ENCODE results near the gene TLE2. TPM values are rescaled to one million over a fixed set of nuclear protein-coding genes. Genes with fewer than 3 reads are reported as not detected.
A peak's percentile ranks its signal among the peaks of the same experiment; 100 is the strongest.

Gene TLE2
- polyA plus RNA-seq, 2 of the 4 experiments (the other 2 are of a cell fraction), result 2.1 to 2.6 TPM

DNA sequence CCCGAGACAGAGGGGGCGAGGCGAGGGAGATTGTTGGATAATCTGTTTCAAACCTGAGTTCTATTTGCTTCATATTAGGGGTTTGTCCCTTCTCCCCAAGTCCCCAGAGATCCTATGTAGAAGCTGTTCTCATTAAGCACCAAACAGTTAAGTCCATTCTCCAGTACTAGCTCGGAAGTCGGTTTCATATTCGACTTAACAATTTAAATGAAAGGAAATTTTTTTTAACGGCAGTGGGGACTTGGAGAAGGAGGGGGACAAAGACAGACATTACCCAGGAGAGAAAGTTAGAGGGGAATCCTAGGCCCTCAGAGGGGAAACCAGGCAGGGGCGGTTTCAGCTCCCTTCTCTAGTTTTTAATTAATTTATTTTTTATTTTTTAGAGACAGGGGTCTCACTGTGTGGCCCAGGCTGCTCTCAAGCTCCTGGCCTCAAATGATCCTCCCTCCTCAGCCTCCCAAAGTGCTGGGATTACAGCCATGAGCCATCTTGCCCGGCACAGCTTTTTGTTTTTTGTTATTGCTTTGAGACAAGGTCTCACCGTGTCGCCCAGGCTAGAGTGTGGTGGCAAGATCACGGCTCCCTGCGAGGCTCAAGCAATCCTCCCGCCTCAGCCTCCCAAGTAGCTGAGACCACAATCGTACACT lies 13.7 kb upstream of the TLE2 start:
- no peaks in the 10 kb centered on the region for H3K9me3 ChIP-seq
- no peak for FAIRE-seq

GRCh38 chr19:3041761-3042620 lies 12.9 kb upstream of the TLE2 start:
- Histone ChIP-seq H3K4me2 (no peak overlapping the region), H3K4me1 (0 out of 3 replicates have a peak, but pooled peaks cover 3% of the 10 kb centered on the region), H3K4me3 (no peak overlapping the region), H3K27ac (peak overlapping the region in 1 of 2 experiments; percentile 28; a peak in 1 of 6 replicates), H3K9me3 (no peaks in the 10 kb centered on the region)
- no peak for ATAC-seq
- POLR2A ChIA-PET, result no interaction called here
- TF ChIP-seq NPAS2 (CRISPR knock-in tag; IDR thresholded peaks at IDR 0.05; ENCODE audit: borderline replicate concordance) (no peak), SREBF2 (IDR thresholded peaks at IDR 0.05) (no peak), SMC3 (IDR thresholded peaks at IDR 0.05) (no peak), ZSCAN20 (CRISPR knock-in tag; IDR thresholded peaks at IDR 0.05) (no peak), ESRRA (IDR thresholded peaks at IDR 0.05; ENCODE audit: borderline replicate concordance, low read length) (no peak), MAZ (IDR thresholded peaks at IDR 0.05; ENCODE audit: borderline replicate concordance, low read depth, low read length) (no peak)
- TF ChIP-seq, protein P1, sequence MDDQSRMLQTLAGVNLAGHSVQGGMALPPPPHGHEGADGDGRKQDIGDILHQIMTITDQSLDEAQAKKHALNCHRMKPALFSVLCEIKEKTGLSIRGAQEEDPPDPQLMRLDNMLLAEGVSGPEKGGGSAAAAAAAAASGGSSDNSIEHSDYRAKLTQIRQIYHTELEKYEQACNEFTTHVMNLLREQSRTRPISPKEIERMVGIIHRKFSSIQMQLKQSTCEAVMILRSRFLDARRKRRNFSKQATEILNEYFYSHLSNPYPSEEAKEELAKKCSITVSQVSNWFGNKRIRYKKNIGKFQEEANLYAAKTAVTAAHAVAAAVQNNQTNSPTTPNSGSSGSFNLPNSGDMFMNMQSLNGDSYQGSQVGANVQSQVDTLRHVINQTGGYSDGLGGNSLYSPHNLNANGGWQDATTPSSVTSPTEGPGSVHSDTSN (IDR thresholded peaks at IDR 0.05), result no peak
- FAIRE-seq, result no peak
- CTCF ChIA-PET, result interaction anchor here (0.8 kb wide), 2 partner anchors 11 to 79 kb away, joined by 3 read pairs; no protein-coding TSS in a partner anchor
- DNase-seq (ENCODE audit: low read depth in 1 of 2, low spot score in 1 of 2), result no peak
- 63% methylated on average over 2 of the region's 40 CpGs for WGBS (ENCODE audit: missing lambda C conversion rate)

More for the DNA sequence above, 13.7 kb upstream of the TLE2 start:
- ChIA-PET POLR2A (no interaction called here), CTCF (interaction anchor here (0.8 to 1.3 kb wide), 3 partner anchors 10 to 92 kb away, joined by 3 to 4 read pairs (median 3); no protein-coding TSS in a partner anchor)
- DNase-seq (ENCODE audit: low read depth in 1 of 2, low spot score in 1 of 2), result no peak
- H3K4me3 ChIP-seq, result no peak overlapping the region
- no peak for ATAC-seq
- H3K27ac ChIP-seq, result no peak overlapping the region
- H3K4me2 ChIP-seq, result no peak overlapping the region
- TF ChIP-seq CBX2 (IDR thresholded peaks at IDR 0.05; ENCODE audit: borderline replicate concordance, low read depth), result no peak
- TF ChIP-seq CTCF (IDR thresholded peaks at IDR 0.05), result no peak
- TF ChIP-seq NR3C1 (IDR thresholded peaks at IDR 0.05), result no peak
- TF ChIP-seq SREBF2 (IDR thresholded peaks at IDR 0.05), result no peak
- TF ChIP-seq NPAS2 (CRISPR knock-in tag; IDR thresholded peaks at IDR 0.05; ENCODE audit: borderline replicate concordance), result no peak
- TF ChIP-seq, protein P2, sequence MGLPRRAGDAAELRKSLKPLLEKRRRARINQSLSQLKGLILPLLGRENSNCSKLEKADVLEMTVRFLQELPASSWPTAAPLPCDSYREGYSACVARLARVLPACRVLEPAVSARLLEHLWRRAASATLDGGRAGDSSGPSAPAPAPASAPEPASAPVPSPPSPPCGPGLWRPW (IDR thresholded peaks at IDR 0.05), result no peak
- TF ChIP-seq RFX5 (IDR thresholded peaks at IDR 0.05), result no peak
- TF ChIP-seq, protein P1 (IDR thresholded peaks at IDR 0.05), result no peak
- TF ChIP-seq FOSB (CRISPR knock-in tag; IDR thresholded peaks at IDR 0.05), result no peak
- no peak for TF ChIP-seq ESRRA (IDR thresholded peaks at IDR 0.05; ENCODE audit: borderline replicate concordance, low read length)
- TF ChIP-seq TFCP2L1 (CRISPR knock-in tag; IDR thresholded peaks at IDR 0.05), result no peak
- TF ChIP-seq EP300 (IDR thresholded peaks at IDR 0.05), result no peak
- TF ChIP-seq RCOR1 (IDR thresholded peaks at IDR 0.05; ENCODE audit: low read depth, low read length), result no peak
- TF ChIP-seq BHLHE40 (IDR thresholded peaks at IDR 0.05; ENCODE audit: low read depth, low read length), result no peak
- no peak for TF ChIP-seq HOXB5 (CRISPR knock-in tag; IDR thresholded peaks at IDR 0.05)
- no peak for TF ChIP-seq FOXS1 (CRISPR knock-in tag; IDR thresholded peaks at IDR 0.05)
- WGBS (ENCODE audit: missing lambda C conversion rate), result 64% methylated on average over 15 of the region's 15 CpGs
- no peaks in the 10 kb centered on the region for H3K4me1 ChIP-seq

Measured in A549 (cell line).